Retinal pigment epithelial cell (primary cell): ENCODE data around the gene VAMP8.

Experiments used
- DNase-seq: peaks from one replicate; pipeline ENCODE4 v3.0.0-alpha.2; 2010; ENCODE audit warnings: low read depth
- H3K4me3 ChIP-seq: 2 replicates; pipeline ENCODE4 v1.5.1; 2011; ENCODE audit warnings: mild to moderate bottlenecking, low read length, control low read depth, moderate library complexity
- CTCF ChIP-seq: conservative IDR thresholded peaks from 2 replicates; pipeline ENCODE4 v1.5.1; 2011; ENCODE audit warnings: low read depth, low read length, control low read depth, inconsistent platforms

Gene VAMP8

GRCh38 chr2:85619617-85620016 is 42.2 kb downstream of the VAMP8 start:
- no peak for DNase-seq
- TF ChIP-seq CTCF: no peak
- no peak overlapping the region for H3K4me3 ChIP-seq

DNA sequence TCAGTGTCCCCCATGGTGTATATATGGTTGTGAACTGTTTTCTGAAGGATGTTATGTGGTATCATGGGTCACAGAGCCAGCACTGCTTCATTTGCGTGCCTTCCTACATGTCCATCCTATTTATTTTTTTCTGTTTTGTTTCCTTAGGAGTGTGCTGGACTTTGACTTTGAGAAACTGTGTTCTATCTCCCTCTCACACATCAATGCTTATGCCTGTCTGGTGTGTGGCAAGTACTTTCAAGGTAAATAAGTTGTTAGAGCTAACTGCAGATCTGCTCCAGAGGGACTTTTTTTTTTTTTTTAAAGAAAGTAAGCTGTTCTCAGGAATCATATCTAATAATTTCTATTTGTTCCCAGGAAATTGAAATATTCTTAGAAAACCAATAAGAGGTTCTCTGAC is 44.0 kb downstream of the VAMP8 start:
- TF ChIP-seq CTCF: no peak

GRCh38 chr2:85623991-85624390 is 46.6 kb downstream of the VAMP8 start:
- no peak for TF ChIP-seq CTCF

More for the DNA sequence above, 44.0 kb downstream of the VAMP8 start:
- DNase-seq: no peak
- no peak overlapping the region for H3K4me3 ChIP-seq

DNA sequence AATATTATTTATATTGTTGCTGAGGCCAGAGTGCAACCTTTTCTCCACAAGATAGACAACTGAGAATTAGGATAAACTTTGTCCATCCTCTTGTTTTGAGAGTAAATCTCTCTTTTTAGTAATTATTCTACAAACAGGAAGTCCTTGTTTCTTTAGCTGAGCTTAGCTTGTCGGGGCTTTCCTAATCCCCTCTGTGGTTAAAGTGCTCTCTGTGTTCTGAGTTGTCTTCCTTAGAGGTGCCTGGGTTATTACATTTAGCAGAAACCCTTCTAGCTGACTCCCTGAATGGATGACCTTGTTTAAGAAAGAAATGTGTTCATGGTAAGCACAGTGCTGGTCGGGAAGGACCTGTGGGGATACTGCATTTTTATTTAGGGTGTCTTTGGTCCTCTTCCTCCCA is 51.3 kb downstream of the VAMP8 start:
- no peak for TF ChIP-seq CTCF
- DNase-seq: no peak
- H3K4me3 ChIP-seq: no peak overlapping the region

More at GRCh38 chr2:85623991-85624390, 46.6 kb downstream of the VAMP8 start:
- no peak for DNase-seq
- no peak overlapping the region for H3K4me3 ChIP-seq

GRCh38 chr2:85631316-85631715 is 53.9 kb downstream of the VAMP8 start:
- TF ChIP-seq CTCF: no peak
- no peak for DNase-seq
- H3K4me3 ChIP-seq: no peak overlapping the region
